HEK293 (cell line): ENCODE measurements around the gene MMP1.

ENCODE experiments used
- MEIS1 ChIP-seq: sonication (generic); formaldehyde crosslinking; IDR thresholded peaks from 2 replicates; pipeline ENCODE4 v1.8.1; 2022; ENCODE audit warnings: missing genetic modification reagents, mild to moderate bottlenecking, borderline replicate concordance
- ZNF121 ChIP-seq: fragments of 450-650 bp; formaldehyde crosslinking; IDR thresholded peaks from 2 replicates; pipeline ENCODE4 v1.5.1; 2016; ENCODE audit warnings: missing biosample characterization, missing genetic modification characterization
- ZNF239 ChIP-seq: fragments of 450-650 bp; formaldehyde crosslinking; IDR thresholded peaks from 2 replicates; pipeline ENCODE4 v1.5.1; 2016; ENCODE audit warnings: missing biosample characterization, missing genetic modification characterization
- ZNF292 ChIP-seq: fragments of 450-650 bp; formaldehyde crosslinking; IDR thresholded peaks from 2 replicates; pipeline ENCODE4 v1.5.1; 2016; ENCODE audit warnings: low read depth, missing biosample characterization, missing genetic modification characterization, borderline replicate concordance
- ZNF664 ChIP-seq: fragments of 450-650 bp; formaldehyde crosslinking; IDR thresholded peaks from 2 replicates; pipeline ENCODE4 v1.5.1; 2016; ENCODE audit warnings: missing biosample characterization, missing genetic modification characterization
- TF ChIP-seq, protein P1 (sequence below): fragments of 450-650 bp; formaldehyde crosslinking; IDR thresholded peaks from 2 replicates; pipeline ENCODE4 v1.5.1; 2016; ENCODE audit warnings: missing biosample characterization, missing genetic modification characterization
- TF ChIP-seq, protein P2 (sequence below): fragments of 450-650 bp; formaldehyde crosslinking; IDR thresholded peaks from 2 replicates; pipeline ENCODE4 v1.5.1; 2016; ENCODE audit warnings: missing biosample characterization, missing genetic modification characterization
- TF ChIP-seq, protein P3 (sequence below): fragments of 450-650 bp; formaldehyde crosslinking; IDR thresholded peaks from 2 replicates; pipeline ENCODE4 v1.5.1; 2016; ENCODE audit warnings: missing biosample characterization, missing genetic modification characterization

DNA sequence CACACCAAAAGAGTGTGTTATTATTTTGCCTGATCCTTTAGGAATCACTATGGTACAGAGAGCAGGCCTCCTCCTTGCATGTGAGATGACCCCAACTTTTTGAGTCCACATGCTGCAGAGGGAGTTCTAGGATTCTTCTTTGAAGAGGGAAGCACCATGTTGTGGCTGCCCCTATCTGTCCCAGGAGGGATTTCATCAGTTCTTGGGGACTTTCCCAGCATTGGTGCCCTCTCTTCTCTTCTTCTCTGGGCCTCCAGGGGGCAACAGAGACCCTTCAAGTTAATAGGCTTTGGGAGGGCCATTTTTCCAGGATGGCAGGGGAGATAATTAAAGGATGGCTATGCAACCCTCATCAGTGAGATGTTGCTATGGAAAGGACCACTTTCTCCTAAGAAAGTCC, 3.6 kb downstream of the MMP1 start:
- TF ChIP-seq, protein P1, sequence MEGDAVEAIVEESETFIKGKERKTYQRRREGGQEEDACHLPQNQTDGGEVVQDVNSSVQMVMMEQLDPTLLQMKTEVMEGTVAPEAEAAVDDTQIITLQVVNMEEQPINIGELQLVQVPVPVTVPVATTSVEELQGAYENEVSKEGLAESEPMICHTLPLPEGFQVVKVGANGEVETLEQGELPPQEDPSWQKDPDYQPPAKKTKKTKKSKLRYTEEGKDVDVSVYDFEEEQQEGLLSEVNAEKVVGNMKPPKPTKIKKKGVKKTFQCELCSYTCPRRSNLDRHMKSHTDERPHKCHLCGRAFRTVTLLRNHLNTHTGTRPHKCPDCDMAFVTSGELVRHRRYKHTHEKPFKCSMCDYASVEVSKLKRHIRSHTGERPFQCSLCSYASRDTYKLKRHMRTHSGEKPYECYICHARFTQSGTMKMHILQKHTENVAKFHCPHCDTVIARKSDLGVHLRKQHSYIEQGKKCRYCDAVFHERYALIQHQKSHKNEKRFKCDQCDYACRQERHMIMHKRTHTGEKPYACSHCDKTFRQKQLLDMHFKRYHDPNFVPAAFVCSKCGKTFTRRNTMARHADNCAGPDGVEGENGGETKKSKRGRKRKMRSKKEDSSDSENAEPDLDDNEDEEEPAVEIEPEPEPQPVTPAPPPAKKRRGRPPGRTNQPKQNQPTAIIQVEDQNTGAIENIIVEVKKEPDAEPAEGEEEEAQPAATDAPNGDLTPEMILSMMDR: no peak
- TF ChIP-seq ZNF292 (no peak), ZNF239 (tag by site-specific recombination) (no peak), ZNF664 (no peak), ZNF121 (tag by site-specific recombination) (no peak), MEIS1 (CRISPR knock-in tag) (no peak)
- TF ChIP-seq, protein P2, sequence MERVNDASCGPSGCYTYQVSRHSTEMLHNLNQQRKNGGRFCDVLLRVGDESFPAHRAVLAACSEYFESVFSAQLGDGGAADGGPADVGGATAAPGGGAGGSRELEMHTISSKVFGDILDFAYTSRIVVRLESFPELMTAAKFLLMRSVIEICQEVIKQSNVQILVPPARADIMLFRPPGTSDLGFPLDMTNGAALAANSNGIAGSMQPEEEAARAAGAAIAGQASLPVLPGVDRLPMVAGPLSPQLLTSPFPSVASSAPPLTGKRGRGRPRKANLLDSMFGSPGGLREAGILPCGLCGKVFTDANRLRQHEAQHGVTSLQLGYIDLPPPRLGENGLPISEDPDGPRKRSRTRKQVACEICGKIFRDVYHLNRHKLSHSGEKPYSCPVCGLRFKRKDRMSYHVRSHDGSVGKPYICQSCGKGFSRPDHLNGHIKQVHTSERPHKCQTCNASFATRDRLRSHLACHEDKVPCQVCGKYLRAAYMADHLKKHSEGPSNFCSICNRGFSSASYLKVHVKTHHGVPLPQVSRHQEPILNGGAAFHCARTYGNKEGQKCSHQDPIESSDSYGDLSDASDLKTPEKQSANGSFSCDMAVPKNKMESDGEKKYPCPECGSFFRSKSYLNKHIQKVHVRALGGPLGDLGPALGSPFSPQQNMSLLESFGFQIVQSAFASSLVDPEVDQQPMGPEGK: no peak
- TF ChIP-seq, protein P3, sequence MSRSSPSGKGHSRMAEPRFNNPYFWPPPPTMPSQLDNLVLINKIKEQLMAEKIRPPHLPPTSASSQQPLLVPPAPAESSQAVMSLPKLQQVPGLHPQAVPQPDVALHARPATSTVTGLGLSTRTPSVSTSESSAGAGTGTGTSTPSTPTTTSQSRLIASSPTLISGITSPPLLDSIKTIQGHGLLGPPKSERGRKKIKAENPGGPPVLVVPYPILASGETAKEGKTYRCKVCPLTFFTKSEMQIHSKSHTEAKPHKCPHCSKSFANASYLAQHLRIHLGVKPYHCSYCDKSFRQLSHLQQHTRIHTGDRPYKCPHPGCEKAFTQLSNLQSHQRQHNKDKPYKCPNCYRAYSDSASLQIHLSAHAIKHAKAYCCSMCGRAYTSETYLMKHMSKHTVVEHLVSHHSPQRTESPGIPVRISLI: no peak
